Chondrocyte (in vitro differentiated cells): ENCODE results near the gene CAP2. TPM values are rescaled to one million over a fixed set of nuclear protein-coding genes. Genes with fewer than 3 reads are reported as not detected.

Source experiments
- DNase-seq: peaks from one replicate; pipeline ENCODE4 v3.0.0; 2021; ENCODE audit warnings: mixed read lengths, low spot score
- H3K27ac Mint-ChIP-seq: one replicate; pipeline ENCODE4 v1.8.0; 2021; ENCODE audit warnings: mild to moderate bottlenecking, moderate library complexity, mixed read lengths; ENCODE audit not compliant: unreplicated experiment
- H3K27me3 Mint-ChIP-seq: 2 replicates; pipeline ENCODE4 v1.8.0; 2021; ENCODE audit warnings: low read depth, mixed read lengths
- H3K36me3 Mint-ChIP-seq: 2 replicates; pipeline ENCODE4 v1.8.0; 2021; ENCODE audit warnings: low read depth, mixed read lengths
- H3K4me1 Mint-ChIP-seq: 2 replicates; pipeline ENCODE4 v1.8.0; 2021; ENCODE audit warnings: low read depth, mild to moderate bottlenecking, mixed read lengths
- H3K4me3 Mint-ChIP-seq: one replicate; pipeline ENCODE4 v1.8.0; 2021; ENCODE audit warnings: mild to moderate bottlenecking, moderate library complexity, mixed read lengths; ENCODE audit not compliant: unreplicated experiment
- H3K9me3 Mint-ChIP-seq: 2 replicates; pipeline ENCODE4 v1.8.0; 2021; ENCODE audit warnings: low read depth, mixed read lengths
- total RNA-seq: library from RNA; stranded (reverse); gene quantifications from 3 replicates; pipeline ENCODE4 v1.2.1, GENCODE V29; 2021
- TF ChIP-seq, protein P1 (sequence below): fragments of 200-600 bp; sonication (generic); IDR thresholded peaks from 2 replicates; pipeline ENCODE4 v1.5.0; 2021; ENCODE audit warnings: antibody characterized with exemption, mild to moderate bottlenecking, moderate library complexity

The CAP2 gene
- total RNA-seq, 1 donor from 2014 or later = 90.4 TPM

- DNase-seq = no peak
- peaks cover 10% of the 10 kb centered on the region for H3K36me3 Mint-ChIP-seq
Measured at GRCh38 chr6:17478223-17478907, 85.0 kb downstream of the CAP2 start.

DNA sequence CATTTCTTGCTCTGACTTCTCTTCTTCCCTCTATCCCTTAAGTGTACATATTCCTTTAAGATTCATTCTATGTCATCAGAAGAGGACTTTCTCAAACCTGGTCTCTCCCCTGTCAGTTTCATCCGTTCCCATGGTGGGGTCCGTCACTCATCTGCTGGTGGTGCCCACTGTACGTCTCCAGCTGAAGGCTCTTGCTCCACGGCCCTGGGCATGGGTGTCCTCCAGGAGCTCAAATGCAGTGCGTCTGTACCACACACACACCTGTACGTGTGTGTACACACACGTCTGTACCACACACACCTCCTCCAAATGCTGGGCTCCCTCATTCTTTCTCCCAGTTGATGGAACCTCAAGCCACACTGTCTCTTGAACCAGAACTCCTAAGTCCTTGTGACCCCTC is 85.6 kb downstream of the CAP2 start:
- no peak overlapping the region for H3K27ac Mint-ChIP-seq
- TF ChIP-seq, protein P1, sequence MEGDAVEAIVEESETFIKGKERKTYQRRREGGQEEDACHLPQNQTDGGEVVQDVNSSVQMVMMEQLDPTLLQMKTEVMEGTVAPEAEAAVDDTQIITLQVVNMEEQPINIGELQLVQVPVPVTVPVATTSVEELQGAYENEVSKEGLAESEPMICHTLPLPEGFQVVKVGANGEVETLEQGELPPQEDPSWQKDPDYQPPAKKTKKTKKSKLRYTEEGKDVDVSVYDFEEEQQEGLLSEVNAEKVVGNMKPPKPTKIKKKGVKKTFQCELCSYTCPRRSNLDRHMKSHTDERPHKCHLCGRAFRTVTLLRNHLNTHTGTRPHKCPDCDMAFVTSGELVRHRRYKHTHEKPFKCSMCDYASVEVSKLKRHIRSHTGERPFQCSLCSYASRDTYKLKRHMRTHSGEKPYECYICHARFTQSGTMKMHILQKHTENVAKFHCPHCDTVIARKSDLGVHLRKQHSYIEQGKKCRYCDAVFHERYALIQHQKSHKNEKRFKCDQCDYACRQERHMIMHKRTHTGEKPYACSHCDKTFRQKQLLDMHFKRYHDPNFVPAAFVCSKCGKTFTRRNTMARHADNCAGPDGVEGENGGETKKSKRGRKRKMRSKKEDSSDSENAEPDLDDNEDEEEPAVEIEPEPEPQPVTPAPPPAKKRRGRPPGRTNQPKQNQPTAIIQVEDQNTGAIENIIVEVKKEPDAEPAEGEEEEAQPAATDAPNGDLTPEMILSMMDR = no peak
- H3K9me3 Mint-ChIP-seq = no peaks in the 10 kb centered on the region
- peaks cover 12% of the 10 kb centered on the region for H3K36me3 Mint-ChIP-seq
- no peak overlapping the region for H3K4me3 Mint-ChIP-seq
- H3K27me3 Mint-ChIP-seq = no peaks in the 10 kb centered on the region
- H3K4me1 Mint-ChIP-seq = peaks cover 22% of the 10 kb centered on the region
- DNase-seq = no peak

More at GRCh38 chr6:17478223-17478907, 85.0 kb downstream of the CAP2 start:
- Mint-ChIP-seq H3K9me3 (no peaks in the 10 kb centered on the region), H3K27ac (no peak overlapping the region), H3K4me1 (peaks cover 24% of the 10 kb centered on the region), H3K27me3 (no peaks in the 10 kb centered on the region), H3K4me3 (no peak overlapping the region)
- TF ChIP-seq, protein P1 = no peak

DNA sequence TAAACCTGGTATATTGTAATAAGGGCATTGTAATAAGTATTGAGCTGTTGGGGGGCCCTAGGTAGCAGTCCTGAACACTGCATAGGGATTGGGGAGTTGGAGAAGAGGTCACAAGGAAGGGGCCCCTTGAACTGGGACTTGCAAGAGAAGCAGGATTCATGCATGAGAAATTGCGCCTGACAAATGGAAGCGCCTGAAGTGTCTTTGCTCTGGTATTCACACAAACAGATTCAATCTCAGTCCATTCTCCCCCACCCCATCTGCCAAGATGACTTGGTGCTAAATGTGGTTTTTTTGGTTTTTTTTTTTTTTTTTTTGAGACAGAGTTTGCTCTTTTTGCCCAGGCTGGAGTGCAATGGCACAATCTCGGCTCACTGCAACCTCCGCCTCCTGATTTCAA is 87.1 kb downstream of the CAP2 start:
- Mint-ChIP-seq H3K4me3 (no peak overlapping the region), H3K9me3 (no peaks in the 10 kb centered on the region)
- TF ChIP-seq, protein P1 = no peak

GRCh38 chr6:17482711-17483110 is 89.3 kb downstream of the CAP2 start:
- DNase-seq = no peak
- Mint-ChIP-seq H3K27me3 (no peaks in the 10 kb centered on the region), H3K27ac (no peak overlapping the region), H3K9me3 (no peaks in the 10 kb centered on the region), H3K4me1 (peaks cover 4% of the 10 kb centered on the region), H3K4me3 (no peak overlapping the region), H3K36me3 (peaks cover 20% of the 10 kb centered on the region)
- TF ChIP-seq, protein P1 = no peak

More for the DNA sequence above, 87.1 kb downstream of the CAP2 start:
- Mint-ChIP-seq H3K36me3 (peaks cover 13% of the 10 kb centered on the region), H3K27ac (no peak overlapping the region), H3K27me3 (no peaks in the 10 kb centered on the region), H3K4me1 (peaks cover 12% of the 10 kb centered on the region)
- no peak for DNase-seq

DNA sequence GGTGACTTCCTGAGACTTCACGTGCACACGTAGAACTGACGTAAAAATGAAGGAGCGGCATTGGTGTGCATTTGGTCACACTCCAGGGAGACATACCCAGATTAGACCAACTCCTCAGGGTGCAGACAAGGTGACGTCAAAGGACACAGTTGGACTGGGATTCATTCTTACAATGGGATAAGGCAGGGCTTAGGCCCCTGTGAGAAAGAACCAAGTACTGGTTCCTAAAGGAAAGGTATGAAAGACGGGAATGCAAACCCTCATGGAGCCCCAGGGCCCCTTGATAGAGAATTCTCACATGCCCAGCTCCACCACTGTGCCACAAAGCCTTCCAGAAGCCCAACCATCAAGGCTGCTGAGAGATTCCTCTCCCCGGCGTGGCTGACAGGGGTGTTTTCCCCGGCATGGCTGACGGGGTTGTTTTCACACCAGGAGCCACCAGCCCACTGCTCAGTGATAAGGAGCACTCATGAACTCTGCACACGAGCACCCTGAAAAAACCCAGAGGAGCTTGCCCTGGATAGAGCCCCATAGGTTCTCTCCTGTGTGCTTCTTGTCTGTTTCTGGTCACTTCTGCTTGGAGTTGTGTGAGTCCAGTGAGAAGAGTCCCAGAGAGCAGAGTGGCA is 90.1 kb downstream of the CAP2 start:
- Mint-ChIP-seq H3K4me1 (peaks cover 4% of the 10 kb centered on the region), H3K36me3 (peaks cover 25% of the 10 kb centered on the region), H3K27ac (no peak overlapping the region), H3K4me3 (no peak overlapping the region), H3K27me3 (no peaks in the 10 kb centered on the region), H3K9me3 (no peaks in the 10 kb centered on the region)
- DNase-seq = no peak
- TF ChIP-seq, protein P1 = no peak
